ENCODE results near the gene GLRX3. TPM values are rescaled to one million over a fixed set of nuclear protein-coding genes. Genes with fewer than 3 reads are reported as not detected.

The GLRX3 gene
- total and polyA plus RNA-seq, 12 donors = 34.2 to 139 (median 73.2) TPM

DNA sequence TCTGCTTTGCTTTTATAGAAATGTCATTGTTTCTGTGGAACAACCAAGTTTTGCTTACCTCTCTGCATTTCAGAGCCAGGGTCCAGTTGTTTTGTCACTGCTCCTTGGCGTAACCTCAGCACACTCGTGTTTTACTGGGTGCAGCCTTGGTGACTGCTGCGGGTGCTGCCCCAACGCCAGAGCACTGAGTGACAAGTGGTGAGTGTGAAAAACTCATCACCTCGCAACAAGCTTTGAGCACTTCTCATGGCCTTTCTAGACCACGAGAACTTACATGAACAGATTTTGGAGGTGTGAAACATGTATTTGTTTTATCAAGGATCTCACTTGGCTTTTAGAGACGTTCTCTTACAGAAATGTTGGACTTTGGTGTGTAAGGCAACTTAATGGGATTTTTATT is 31.0 kb downstream of the GLRX3 start:
- Histone ChIP-seq H3K9me3 (replicated peaks in 1 of 3) (no peaks in the 10 kb centered on the region), H3K36me3 (replicated peaks in 1 of 2) (peaks cover 0 to 39% of the 10 kb centered on the region in 2 donors), H3K4me1 (replicated peaks in 1 of 2) (no peaks in the 10 kb centered on the region), H3K27ac (no peak overlapping the region), H3K27me3 (no peaks in the 10 kb centered on the region), H3K4me3 (no peak overlapping the region)
- no peak for DNase-seq
- intact Hi-C loops (cut with DNase I) = no loop called here
- TF ChIP-seq POLR2A (IDR thresholded peaks at IDR 0.05) = no peak
- TF ChIP-seq, protein P1, sequence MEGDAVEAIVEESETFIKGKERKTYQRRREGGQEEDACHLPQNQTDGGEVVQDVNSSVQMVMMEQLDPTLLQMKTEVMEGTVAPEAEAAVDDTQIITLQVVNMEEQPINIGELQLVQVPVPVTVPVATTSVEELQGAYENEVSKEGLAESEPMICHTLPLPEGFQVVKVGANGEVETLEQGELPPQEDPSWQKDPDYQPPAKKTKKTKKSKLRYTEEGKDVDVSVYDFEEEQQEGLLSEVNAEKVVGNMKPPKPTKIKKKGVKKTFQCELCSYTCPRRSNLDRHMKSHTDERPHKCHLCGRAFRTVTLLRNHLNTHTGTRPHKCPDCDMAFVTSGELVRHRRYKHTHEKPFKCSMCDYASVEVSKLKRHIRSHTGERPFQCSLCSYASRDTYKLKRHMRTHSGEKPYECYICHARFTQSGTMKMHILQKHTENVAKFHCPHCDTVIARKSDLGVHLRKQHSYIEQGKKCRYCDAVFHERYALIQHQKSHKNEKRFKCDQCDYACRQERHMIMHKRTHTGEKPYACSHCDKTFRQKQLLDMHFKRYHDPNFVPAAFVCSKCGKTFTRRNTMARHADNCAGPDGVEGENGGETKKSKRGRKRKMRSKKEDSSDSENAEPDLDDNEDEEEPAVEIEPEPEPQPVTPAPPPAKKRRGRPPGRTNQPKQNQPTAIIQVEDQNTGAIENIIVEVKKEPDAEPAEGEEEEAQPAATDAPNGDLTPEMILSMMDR (IDR thresholded peaks at IDR 0.05) = no peak
- 90 to 97% (median 96%) methylated on average over 7 of the region's 7 CpGs for WGBS, 4 donors

- no peaks in the 10 kb centered on the region for H3K9me3 ChIP-seq (replicated peaks in 1 of 3)
- no peak for TF ChIP-seq POLR2A (IDR thresholded peaks at IDR 0.05)
- TF ChIP-seq, protein P1 (IDR thresholded peaks at IDR 0.05) = no peak
- no peak overlapping the region for H3K27ac ChIP-seq
- intact Hi-C loops (cut with DNase I) = no loop called here
- 93 to 95% (median 94%) methylated on average over 7 of the region's 7 CpGs for WGBS, 4 donors
- DNase-seq = no peak
- no peaks in the 10 kb centered on the region for H3K27me3 ChIP-seq
- H3K36me3 ChIP-seq (replicated peaks in 1 of 2) = peaks cover 0 to 36% of the 10 kb centered on the region in 2 donors
- no peaks in the 10 kb centered on the region for H3K4me1 ChIP-seq (replicated peaks in 1 of 2)
- H3K4me3 ChIP-seq = no peak overlapping the region
Measured at GRCh38 chr10:130167707-130168106, 31.5 kb downstream of the GLRX3 start.

DNA sequence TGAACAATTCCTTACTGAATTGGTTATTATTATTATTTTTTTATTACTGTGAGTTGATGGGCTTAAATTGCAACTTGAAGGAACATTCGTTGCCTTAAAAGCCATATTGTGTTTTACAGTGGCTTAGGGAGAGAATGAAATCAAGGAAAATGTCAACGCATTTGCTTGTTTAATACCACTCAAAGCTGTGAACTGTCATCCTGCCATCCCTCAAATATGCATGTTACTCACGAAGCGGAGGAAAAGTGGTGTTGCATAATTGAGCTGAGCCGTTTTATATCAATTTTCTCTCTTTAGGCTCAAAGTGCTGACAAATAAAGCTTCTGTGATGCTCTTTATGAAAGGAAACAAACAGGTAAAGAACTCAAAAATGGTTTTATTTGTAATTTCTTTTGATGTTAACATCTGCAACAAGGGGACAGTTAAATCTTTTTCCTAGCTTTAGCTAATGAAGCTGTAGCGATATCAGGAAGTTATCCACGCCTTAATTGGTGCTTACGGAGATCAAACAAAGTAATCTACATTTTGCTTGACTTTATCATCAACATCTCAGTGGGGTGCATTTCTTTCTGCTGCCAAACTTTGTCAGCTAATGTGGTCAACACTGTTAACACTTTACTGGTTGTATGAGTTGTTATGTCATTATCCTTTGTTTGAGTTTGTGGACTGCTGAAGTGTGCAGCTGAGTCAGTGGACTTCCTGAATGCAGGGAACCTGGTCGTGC is 33.1 kb downstream of the GLRX3 start:
- intact Hi-C loops (cut with DNase I) = no loop called here
- DNase-seq = no peak
- H3K9me3 ChIP-seq (replicated peaks in 1 of 3) = no peaks in the 10 kb centered on the region
- H3K27me3 ChIP-seq = no peaks in the 10 kb centered on the region
- no peaks in the 10 kb centered on the region for H3K4me1 ChIP-seq (replicated peaks in 1 of 2)
- peaks cover 0 to 39% of the 10 kb centered on the region in 2 donors for H3K36me3 ChIP-seq (replicated peaks in 1 of 2)
- TF ChIP-seq, protein P1 (IDR thresholded peaks at IDR 0.05) = no peak
- no peak for TF ChIP-seq POLR2A (IDR thresholded peaks at IDR 0.05)
- 88 to 94% (median 92%) methylated on average over 9 of the region's 9 CpGs for WGBS, 4 donors
- no peak overlapping the region for H3K4me3 ChIP-seq
- no peak overlapping the region for H3K27ac ChIP-seq

DNA sequence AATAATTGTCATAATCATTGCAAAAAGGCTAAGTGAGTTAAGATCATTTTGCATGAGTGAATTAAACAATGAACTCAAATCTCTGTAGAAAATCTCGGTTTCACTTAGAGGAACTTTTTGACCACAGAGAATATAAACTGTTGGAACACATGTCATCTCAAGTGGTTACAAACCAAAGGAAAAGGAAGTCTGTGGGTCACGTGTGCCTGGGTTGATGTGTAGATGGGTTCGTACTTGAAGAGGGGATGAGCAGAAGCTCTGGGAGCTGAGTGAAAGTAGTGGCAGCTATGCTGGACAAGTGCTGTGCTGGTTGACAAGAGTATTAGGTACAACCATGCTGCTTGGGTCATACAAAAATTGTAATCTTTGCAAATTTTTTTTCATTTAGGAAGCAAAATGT is 35.0 kb downstream of the GLRX3 start:
- H3K4me3 ChIP-seq = no peak overlapping the region
- intact Hi-C loops (cut with DNase I) = no loop called here
- TF ChIP-seq POLR2A (IDR thresholded peaks at IDR 0.05) = no peak
- TF ChIP-seq, protein P1 (IDR thresholded peaks at IDR 0.05) = no peak
- no peaks in the 10 kb centered on the region for H3K4me1 ChIP-seq (replicated peaks in 1 of 2)
- H3K27me3 ChIP-seq = no peaks in the 10 kb centered on the region
- H3K36me3 ChIP-seq (replicated peaks in 1 of 2) = peaks cover 0 to 52% of the 10 kb centered on the region in 2 donors
- no peaks in the 10 kb centered on the region for H3K9me3 ChIP-seq (replicated peaks in 1 of 3)
- WGBS, 4 donors = 75 to 89% (median 81%) methylated on average over 3 of the region's 3 CpGs
- DNase-seq = no peak
- no peak overlapping the region for H3K27ac ChIP-seq
